Measurements from ENCODE around the gene ARFGAP2. TPM values are rescaled to one million over a fixed set of nuclear protein-coding genes. Genes with fewer than 3 reads are reported as not detected.
A peak's percentile ranks its signal among the peaks of the same experiment; 100 is the strongest.

The ARFGAP2 gene
- total RNA-seq, 4 donors from 2014 or later, result 95.3 to 171 (median 119) TPM

- no peak for DNase-seq
- intact Hi-C loops (cut with DNase I), result loop anchor here (10.0 kb wide), 1 partner anchor 183 kb away; the partner anchor contains the start of gene MYBPC3
- peaks cover 38 to 58% (median 39%) of the 10 kb centered on the region in 3 donors for H3K4me1 ChIP-seq
- no peaks in the 10 kb centered on the region for H3K27me3 ChIP-seq
- WGBS, 2 donors, result 27% methylated on average over 7 to 8 of the region's 8 CpGs
- H3K9me3 ChIP-seq, result no peaks in the 10 kb centered on the region
- no peak for TF ChIP-seq CTCF (IDR thresholded peaks at IDR 0.05)
- TF ChIP-seq POLR2A (IDR thresholded peaks at IDR 0.05), result no peak
- H3K27ac ChIP-seq, result peak overlapping the region; percentile 54 to 80 (median 64)
- peaks cover 17 to 86% (median 50%) of the 10 kb centered on the region in 3 donors for H3K36me3 ChIP-seq
- no peak overlapping the region for H3K4me3 ChIP-seq
Observed at GRCh38 chr11:47171856-47172255, 4.8 kb downstream of the ARFGAP2 start.

GRCh38 chr11:47171061-47171838, 5.4 kb downstream of the ARFGAP2 start:
- intact Hi-C loops (cut with DNase I), result loop anchor here (10.0 kb wide), 1 partner anchor 184 kb away; the partner anchor contains the start of gene MYBPC3
- H3K27ac ChIP-seq, result peak overlapping the region; percentile 54 to 80 (median 64)
- no peak overlapping the region for H3K4me3 ChIP-seq
- no peaks in the 10 kb centered on the region for H3K9me3 ChIP-seq
- H3K27me3 ChIP-seq, result no peaks in the 10 kb centered on the region
- no peak for DNase-seq
- TF ChIP-seq POLR2A (IDR thresholded peaks at IDR 0.05) (no peak), CTCF (IDR thresholded peaks at IDR 0.05) (no peak)
- peaks cover 38 to 58% (median 39%) of the 10 kb centered on the region in 3 donors for H3K4me1 ChIP-seq
- H3K36me3 ChIP-seq, result peaks cover 20 to 92% (median 57%) of the 10 kb centered on the region in 3 donors
- WGBS, 2 donors, result 50 to 63% methylated on average over 14 to 16 of the region's 16 CpGs

- Histone ChIP-seq H3K36me3 (peaks cover 40 to 99% (median 65%) of the 10 kb centered on the region in 3 donors), H3K9me3 (no peaks in the 10 kb centered on the region), H3K27ac (no peak overlapping the region), H3K4me1 (peaks cover 7 to 32% (median 7%) of the 10 kb centered on the region in 3 donors), H3K4me3 (no peak overlapping the region), H3K27me3 (no peaks in the 10 kb centered on the region)
- no peak for DNase-seq
- TF ChIP-seq POLR2A (IDR thresholded peaks at IDR 0.05) (no peak), CTCF (IDR thresholded peaks at IDR 0.05) (no peak)
- 90 to 100% methylated on average over 2 of the region's 5 CpGs for WGBS, 2 donors
- intact Hi-C loops (cut with DNase I), result no loop called here
Observed at GRCh38 chr11:47166368-47166767, 10.3 kb downstream of the ARFGAP2 start.

- intact Hi-C loops (cut with DNase I), result no loop called here
- H3K27me3 ChIP-seq, result no peaks in the 10 kb centered on the region
- no peak overlapping the region for H3K4me3 ChIP-seq
- WGBS, 2 donors, result 86 to 91% methylated on average over 10 to 12 of the region's 16 CpGs
- H3K36me3 ChIP-seq, result peaks cover 40 to 88% (median 59%) of the 10 kb centered on the region in 3 donors
- no peak overlapping the region for H3K27ac ChIP-seq
- peaks cover 0 to 28% (median 0%) of the 10 kb centered on the region in 3 donors for H3K4me1 ChIP-seq
- TF ChIP-seq POLR2A (IDR thresholded peaks at IDR 0.05), result no peak
- no peak for TF ChIP-seq CTCF (IDR thresholded peaks at IDR 0.05)
- H3K9me3 ChIP-seq, result no peaks in the 10 kb centered on the region
- DNase-seq, result no peak
Observed at GRCh38 chr11:47165253-47165840, 11.3 kb downstream of the ARFGAP2 start.

GRCh38 chr11:47164321-47164720, 12.4 kb downstream of the ARFGAP2 start:
- Histone ChIP-seq H3K27me3 (no peaks in the 10 kb centered on the region), H3K36me3 (peaks cover 35 to 86% (median 51%) of the 10 kb centered on the region in 3 donors), H3K9me3 (no peaks in the 10 kb centered on the region), H3K4me1 (peaks cover 0 to 26% (median 0%) of the 10 kb centered on the region in 3 donors), H3K27ac (no peak overlapping the region), H3K4me3 (no peak overlapping the region)
- TF ChIP-seq POLR2A (IDR thresholded peaks at IDR 0.05) (no peak), CTCF (IDR thresholded peaks at IDR 0.05) (no peak)
- WGBS, 2 donors, result 57 to 70% methylated on average over 1 to 2 of the region's 4 CpGs
- intact Hi-C loops (cut with DNase I), result no loop called here
- DNase-seq, result no peak

Measured in esophagus squamous epithelium (tissue), 5 donors.